ENCODE results near the gene SOX1. TPM values are rescaled to one million over a fixed set of nuclear protein-coding genes. Genes with fewer than 3 reads are reported as not detected.

Gene SOX1
- under 1 TPM in 2 of 4 donors, not detected in 2; 0.23 to 0.93 TPM for total RNA-seq

- Histone ChIP-seq H3K9me3 (no peaks in the 10 kb centered on the region), H3K4me1 (peaks cover 0 to 51% (median 10%) of the 10 kb centered on the region in 3 donors), H3K36me3 (no peaks in the 10 kb centered on the region), H3K27me3 (peaks cover 100% of the 10 kb centered on the region), H3K27ac (no peak within 1 kb of the TSS), H3K4me3 (peak within 1 kb of the TSS in 1 of 2 donors; percentile 47)
- 2 to 4% methylated on average over 5 to 24 of the region's 66 CpGs for WGBS, 2 donors (ENCODE audit: low coverage in 1 of 2)
- TF ChIP-seq, protein P1, sequence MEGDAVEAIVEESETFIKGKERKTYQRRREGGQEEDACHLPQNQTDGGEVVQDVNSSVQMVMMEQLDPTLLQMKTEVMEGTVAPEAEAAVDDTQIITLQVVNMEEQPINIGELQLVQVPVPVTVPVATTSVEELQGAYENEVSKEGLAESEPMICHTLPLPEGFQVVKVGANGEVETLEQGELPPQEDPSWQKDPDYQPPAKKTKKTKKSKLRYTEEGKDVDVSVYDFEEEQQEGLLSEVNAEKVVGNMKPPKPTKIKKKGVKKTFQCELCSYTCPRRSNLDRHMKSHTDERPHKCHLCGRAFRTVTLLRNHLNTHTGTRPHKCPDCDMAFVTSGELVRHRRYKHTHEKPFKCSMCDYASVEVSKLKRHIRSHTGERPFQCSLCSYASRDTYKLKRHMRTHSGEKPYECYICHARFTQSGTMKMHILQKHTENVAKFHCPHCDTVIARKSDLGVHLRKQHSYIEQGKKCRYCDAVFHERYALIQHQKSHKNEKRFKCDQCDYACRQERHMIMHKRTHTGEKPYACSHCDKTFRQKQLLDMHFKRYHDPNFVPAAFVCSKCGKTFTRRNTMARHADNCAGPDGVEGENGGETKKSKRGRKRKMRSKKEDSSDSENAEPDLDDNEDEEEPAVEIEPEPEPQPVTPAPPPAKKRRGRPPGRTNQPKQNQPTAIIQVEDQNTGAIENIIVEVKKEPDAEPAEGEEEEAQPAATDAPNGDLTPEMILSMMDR (IDR thresholded peaks at IDR 0.05), result no peak
- TF ChIP-seq POLR2AphosphoS5 (IDR thresholded peaks at IDR 0.05) (no peak), POLR2A (IDR thresholded peaks at IDR 0.05) (no peak), EP300 (IDR thresholded peaks at IDR 0.05) (no peak)
- ATAC-seq, result no peak
Measured at GRCh38 chr13:112067116-112067741, at the start of gene SOX1. TSS of gene SOX1 (plus strand) at chr13:112067149. CDS start at chr13:112067659, 510 bp downstream.

DNA sequence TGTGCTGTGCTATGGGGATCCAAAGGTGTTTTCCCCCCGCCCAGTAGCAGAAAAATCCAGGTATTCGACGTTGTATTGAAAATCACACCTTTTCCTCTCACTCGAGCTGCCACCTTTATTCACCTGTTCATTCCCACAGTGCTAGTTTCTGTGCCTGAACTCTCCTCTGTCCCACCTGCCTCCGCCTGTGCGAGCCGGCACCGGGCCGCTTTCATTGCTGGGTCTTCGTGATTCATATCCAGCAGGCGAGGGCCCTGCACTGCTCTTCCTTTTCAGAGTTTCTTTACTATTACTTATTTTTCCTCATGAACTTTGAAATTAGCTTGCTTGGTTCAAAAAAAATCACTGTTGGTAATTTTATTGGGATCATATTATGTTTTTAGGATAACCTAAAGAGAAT is 42.4 kb upstream of the SOX1 start:
- TF ChIP-seq POLR2A (IDR thresholded peaks at IDR 0.05) (no peak), EP300 (IDR thresholded peaks at IDR 0.05) (no peak), POLR2AphosphoS5 (IDR thresholded peaks at IDR 0.05) (no peak)
- TF ChIP-seq, protein P1 (IDR thresholded peaks at IDR 0.05), result no peak
- no peaks in the 10 kb centered on the region for H3K4me1 ChIP-seq
- no peak overlapping the region for H3K4me3 ChIP-seq
- no peak overlapping the region for H3K27ac ChIP-seq
- no peak for ATAC-seq
- peaks cover 0 to 9% (median 0%) of the 10 kb centered on the region in 3 donors for H3K9me3 ChIP-seq
- H3K27me3 ChIP-seq, result peaks cover 43% of the 10 kb centered on the region
- H3K36me3 ChIP-seq, result no peaks in the 10 kb centered on the region
- 90% methylated on average over 11 of the region's 11 CpGs; no CpG with 5 or more reads in 1 of the 2 donors for WGBS, 2 donors (ENCODE audit: low coverage in 1 of 2)

DNA sequence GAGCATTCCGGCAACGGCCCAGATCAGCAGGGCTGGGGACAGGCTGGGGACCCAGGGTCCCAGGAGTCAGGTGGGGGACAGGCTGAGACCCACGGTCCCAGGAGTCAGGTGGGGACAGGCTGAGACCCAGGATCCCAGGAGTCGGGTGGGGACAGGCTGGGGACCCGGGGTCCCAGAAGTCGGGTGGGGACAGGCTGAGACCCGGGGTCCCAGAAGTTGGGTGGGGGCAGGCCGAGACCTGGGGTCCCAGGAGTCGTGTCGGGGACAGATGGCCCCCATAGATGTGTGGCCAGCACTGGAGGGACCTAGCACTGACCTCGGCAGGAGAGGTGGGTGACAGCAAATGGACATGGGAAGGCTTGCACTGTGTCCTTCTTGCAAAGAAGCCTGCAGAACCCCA is 39.7 kb upstream of the SOX1 start:
- ATAC-seq, result no peak
- 86% methylated on average over 8 of the region's 11 CpGs; no CpG with 5 or more reads in 1 of the 2 donors for WGBS, 2 donors (ENCODE audit: low coverage in 1 of 2)
- H3K27ac ChIP-seq, result no peak overlapping the region

GRCh38 chr13:112028481-112028880 is 38.5 kb upstream of the SOX1 start:
- Histone ChIP-seq H3K27ac (no peak overlapping the region), H3K4me1 (no peaks in the 10 kb centered on the region), H3K27me3 (peaks cover 35% of the 10 kb centered on the region), H3K36me3 (no peaks in the 10 kb centered on the region), H3K4me3 (no peak overlapping the region), H3K9me3 (no peaks in the 10 kb centered on the region)
- TF ChIP-seq EP300 (IDR thresholded peaks at IDR 0.05) (no peak), POLR2AphosphoS5 (IDR thresholded peaks at IDR 0.05) (no peak), POLR2A (IDR thresholded peaks at IDR 0.05) (no peak)
- TF ChIP-seq, protein P1 (IDR thresholded peaks at IDR 0.05), result no peak
- no peak for ATAC-seq
- WGBS, 2 donors (ENCODE audit: low coverage in 1 of 2), result 72 to 84% methylated on average over 5 to 12 of the region's 14 CpGs

More for the DNA sequence above, 39.7 kb upstream of the SOX1 start:
- H3K4me1 ChIP-seq, result no peaks in the 10 kb centered on the region
- H3K4me3 ChIP-seq, result no peak overlapping the region
- H3K9me3 ChIP-seq, result no peaks in the 10 kb centered on the region
- TF ChIP-seq, protein P1 (IDR thresholded peaks at IDR 0.05), result no peak
- TF ChIP-seq POLR2A (IDR thresholded peaks at IDR 0.05) (no peak), EP300 (IDR thresholded peaks at IDR 0.05) (no peak), POLR2AphosphoS5 (IDR thresholded peaks at IDR 0.05) (no peak)
- H3K27me3 ChIP-seq, result peaks cover 35% of the 10 kb centered on the region
- no peaks in the 10 kb centered on the region for H3K36me3 ChIP-seq

DNA sequence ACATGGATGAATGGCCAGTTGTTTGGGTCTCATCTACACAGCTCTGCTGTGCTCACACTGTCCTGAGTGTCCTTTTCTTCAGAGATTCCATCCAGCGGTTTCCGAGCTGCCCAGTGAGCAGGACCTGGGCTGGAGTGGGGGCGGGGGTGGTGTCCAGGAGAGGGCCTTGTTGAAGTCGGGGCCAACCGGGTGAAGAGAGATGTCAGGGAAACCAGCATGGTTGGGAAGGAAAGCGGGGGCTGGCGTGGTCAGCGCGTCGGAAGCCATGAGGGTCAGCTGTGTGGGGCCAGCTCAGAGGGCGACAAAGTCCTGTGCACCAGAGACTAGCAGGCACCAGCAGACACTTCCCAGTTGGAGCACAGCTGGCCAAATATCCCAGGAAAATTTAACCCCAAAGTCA is 37.8 kb upstream of the SOX1 start:
- Histone ChIP-seq H3K27ac (no peak overlapping the region), H3K4me3 (no peak overlapping the region), H3K9me3 (no peaks in the 10 kb centered on the region), H3K36me3 (no peaks in the 10 kb centered on the region), H3K4me1 (no peaks in the 10 kb centered on the region), H3K27me3 (peaks cover 35% of the 10 kb centered on the region)
- WGBS, 2 donors (ENCODE audit: low coverage in 1 of 2), result 80 to 94% methylated on average over 3 to 7 of the region's 11 CpGs
- no peak for ATAC-seq
- no peak for TF ChIP-seq POLR2A (IDR thresholded peaks at IDR 0.05)
- no peak for TF ChIP-seq EP300 (IDR thresholded peaks at IDR 0.05)
- TF ChIP-seq, protein P1 (IDR thresholded peaks at IDR 0.05), result no peak
- no peak for TF ChIP-seq POLR2AphosphoS5 (IDR thresholded peaks at IDR 0.05)

All from gastroesophageal sphincter (tissue), 4 donors.